ENCODE results near the gene TRRAP.

The TRRAP gene

GRCh38 chr7:98988641-98989040 lies 110.3 kb downstream of the TRRAP start:
- no peak for DNase-seq (ENCODE audit: low spot score)

- DNase-seq (ENCODE audit: low spot score) = no peak
Observed at GRCh38 chr7:98990356-98990755, 112.0 kb downstream of the TRRAP start.

GRCh38 chr7:98991141-98991540 lies 112.8 kb downstream of the TRRAP start:
- no peak for DNase-seq (ENCODE audit: low spot score)

- no peak for DNase-seq (ENCODE audit: low spot score)
Observed at GRCh38 chr7:98992076-98992475, 113.7 kb downstream of the TRRAP start.

GRCh38 chr7:98993024-98993897 lies 114.9 kb downstream of the TRRAP start:
- no peak for DNase-seq (ENCODE audit: low spot score)

GRCh38 chr7:98994046-98994944 lies 116.0 kb downstream of the TRRAP start:
- no peak for DNase-seq (ENCODE audit: low spot score)

- no peak for DNase-seq (ENCODE audit: low spot score)
Observed at GRCh38 chr7:98995111-98995510, 116.8 kb downstream of the TRRAP start.

- DNase-seq (ENCODE audit: low spot score) = no peak
Observed at GRCh38 chr7:98995523-98996149, 117.3 kb downstream of the TRRAP start.

- DNase-seq (ENCODE audit: low spot score) = no peak
Observed at GRCh38 chr7:98996150-98996552, 117.8 kb downstream of the TRRAP start.

GRCh38 chr7:98997846-98998245 lies 119.5 kb downstream of the TRRAP start:
- no peak for DNase-seq (ENCODE audit: low spot score)

GRCh38 chr7:98998821-98999725 lies 120.7 kb downstream of the TRRAP start:
- DNase-seq (ENCODE audit: low spot score) = no peak

GRCh38 chr7:99000196-99000903 lies 122.0 kb downstream of the TRRAP start:
- no peak for DNase-seq (ENCODE audit: low spot score)

GRCh38 chr7:99000904-99001465 lies 122.7 kb downstream of the TRRAP start:
- DNase-seq (ENCODE audit: low spot score) = no peak

- no peak for DNase-seq (ENCODE audit: low spot score)
Observed at GRCh38 chr7:99001482-99002147, 123.3 kb downstream of the TRRAP start.

GRCh38 chr7:99002148-99002826 lies 124.0 kb downstream of the TRRAP start:
- DNase-seq (ENCODE audit: low spot score) = no peak

GRCh38 chr7:99002827-99003212 lies 124.5 kb downstream of the TRRAP start:
- no peak for DNase-seq (ENCODE audit: low spot score)

- no peak for DNase-seq (ENCODE audit: low spot score)
Observed at GRCh38 chr7:99003419-99003818, 125.1 kb downstream of the TRRAP start.

- no peak for DNase-seq (ENCODE audit: low spot score)
Observed at GRCh38 chr7:99004216-99004615, 125.9 kb downstream of the TRRAP start.

- DNase-seq (ENCODE audit: low spot score) = no peak
Observed at GRCh38 chr7:99004781-99005500, 126.6 kb downstream of the TRRAP start.
